ENCODE data around the gene SLC13A5. TPM values are rescaled to one million over a fixed set of nuclear protein-coding genes. Genes with fewer than 3 reads are reported as not detected.
A peak's percentile ranks its signal among the peaks of the same experiment; 100 is the strongest.

Gene SLC13A5
- total and polyA plus RNA-seq, 4 donors = 88.4 to 399 (median 244) TPM

DNA sequence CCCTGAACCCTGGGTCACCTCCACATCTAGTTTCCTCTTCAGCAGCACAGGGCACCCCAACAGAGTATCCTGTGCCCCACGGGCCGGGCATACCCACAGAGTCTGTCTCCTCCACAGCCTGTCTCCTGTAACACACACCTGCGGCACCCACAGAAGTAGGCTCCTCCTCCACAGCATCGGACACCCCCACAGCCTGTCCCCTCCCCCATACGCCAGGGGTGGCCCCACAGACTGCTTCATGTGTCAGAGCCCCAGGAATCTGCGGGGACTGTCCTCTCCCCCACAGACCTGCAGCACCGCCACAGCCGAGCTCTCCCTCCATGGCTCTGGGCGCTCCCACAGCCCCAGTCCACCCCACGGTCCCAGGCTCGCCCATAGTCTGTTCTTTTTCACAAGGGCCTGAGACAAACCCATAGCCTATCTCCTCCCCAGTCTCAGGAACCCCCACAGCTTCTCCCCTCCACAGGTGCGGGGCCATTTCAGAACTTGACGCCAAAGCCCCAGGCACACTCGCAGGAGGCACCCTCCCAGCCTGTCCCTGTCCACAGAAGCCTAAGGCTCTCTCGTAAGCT lies 74.1 kb downstream of the SLC13A5 start:
- H3K27ac ChIP-seq (ENCODE audit: low read depth in 1 of 2, low read length in 2 of 2) = no peak overlapping the region

DNA sequence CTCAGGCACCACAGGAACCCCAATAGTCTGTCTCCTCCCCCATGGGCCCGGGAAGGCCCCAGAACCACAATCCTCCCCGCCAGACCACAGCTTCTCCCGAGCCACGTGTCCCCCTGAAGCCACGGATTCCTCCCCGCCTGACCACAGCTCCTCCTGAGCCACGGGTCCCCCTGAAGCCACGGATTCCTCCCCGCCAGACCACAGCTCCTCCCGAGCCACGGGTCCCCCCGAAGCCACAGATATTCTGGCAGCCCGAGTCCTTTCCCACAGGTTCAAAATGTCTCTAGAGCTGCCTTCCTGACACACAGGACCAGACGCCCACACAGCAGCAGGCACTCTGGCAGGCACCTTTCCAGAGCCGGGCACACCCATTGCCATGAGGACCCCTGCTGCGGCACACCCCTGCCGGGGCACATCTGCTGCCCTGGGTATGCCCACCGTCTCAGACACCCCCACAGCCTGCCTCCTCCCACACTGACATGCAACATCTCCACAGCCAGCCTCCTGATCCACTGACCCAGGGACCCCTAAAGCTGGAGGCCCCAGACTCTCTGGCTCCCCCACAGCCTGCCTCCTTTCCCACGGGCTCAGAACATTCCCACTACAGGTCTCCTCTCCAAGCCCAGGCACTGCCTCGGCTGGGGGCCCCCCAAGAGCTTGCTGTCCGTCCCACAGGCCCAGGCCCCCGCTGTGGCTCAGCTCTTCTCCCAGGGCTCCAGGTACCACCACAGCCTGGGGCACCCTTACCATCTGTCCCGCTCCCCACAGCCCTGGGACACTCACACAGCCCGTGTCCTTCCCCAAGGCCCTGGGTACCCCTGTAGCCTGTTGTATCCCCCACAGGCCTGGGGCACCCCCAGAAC lies 74.9 kb downstream of the SLC13A5 start:
- WGBS = 87% methylated on average over 24 of the region's 24 CpGs
- peaks cover 0 to 9% (median 6%) of the 10 kb centered on the region in 4 donors for H3K36me3 ChIP-seq (ENCODE audit: control insufficient read depth in 4 of 4, insufficient read depth in 3 of 4, low read depth in 1 of 4, low read length in 3 of 4)
- H3K4me1 ChIP-seq (ENCODE audit: control insufficient read depth in 4 of 4, insufficient read depth in 4 of 4, low read length in 3 of 4) = peaks cover 3 to 34% (median 26%) of the 10 kb centered on the region in 4 donors
- H3K27me3 ChIP-seq (ENCODE audit: control insufficient read depth in 4 of 4, insufficient read depth in 4 of 4, low read length in 3 of 4) = no peaks in the 10 kb centered on the region
- H3K4me3 ChIP-seq (ENCODE audit: low read depth in 1 of 3, low read length in 3 of 3) = no peak overlapping the region
- no peak overlapping the region for H3K27ac ChIP-seq (ENCODE audit: low read depth in 1 of 2, low read length in 2 of 2)
- no peak for DNase-seq (ENCODE audit: low spot score)
- no peaks in the 10 kb centered on the region for H3K9me3 ChIP-seq (ENCODE audit: control insufficient read depth in 4 of 4, low read length in 3 of 4)
- H3K9ac ChIP-seq (ENCODE audit: low read depth in 1 of 2, low read length in 2 of 2) = no peak overlapping the region
- TF ChIP-seq FOXA2 (IDR thresholded peaks at IDR 0.05) (no peak), NR2F2 (IDR thresholded peaks at IDR 0.05) (no peak), EGR1 (IDR thresholded peaks at IDR 0.05; ENCODE audit: low read depth in 2 of 2) (no peak), FOXA1 (IDR thresholded peaks at IDR 0.05) (no peak), GABPA (IDR thresholded peaks at IDR 0.05 in 1 of 2, conservative IDR thresholded peaks at IDR 0.05 in 1 of 2) (no peak)
- TF ChIP-seq, protein P1, sequence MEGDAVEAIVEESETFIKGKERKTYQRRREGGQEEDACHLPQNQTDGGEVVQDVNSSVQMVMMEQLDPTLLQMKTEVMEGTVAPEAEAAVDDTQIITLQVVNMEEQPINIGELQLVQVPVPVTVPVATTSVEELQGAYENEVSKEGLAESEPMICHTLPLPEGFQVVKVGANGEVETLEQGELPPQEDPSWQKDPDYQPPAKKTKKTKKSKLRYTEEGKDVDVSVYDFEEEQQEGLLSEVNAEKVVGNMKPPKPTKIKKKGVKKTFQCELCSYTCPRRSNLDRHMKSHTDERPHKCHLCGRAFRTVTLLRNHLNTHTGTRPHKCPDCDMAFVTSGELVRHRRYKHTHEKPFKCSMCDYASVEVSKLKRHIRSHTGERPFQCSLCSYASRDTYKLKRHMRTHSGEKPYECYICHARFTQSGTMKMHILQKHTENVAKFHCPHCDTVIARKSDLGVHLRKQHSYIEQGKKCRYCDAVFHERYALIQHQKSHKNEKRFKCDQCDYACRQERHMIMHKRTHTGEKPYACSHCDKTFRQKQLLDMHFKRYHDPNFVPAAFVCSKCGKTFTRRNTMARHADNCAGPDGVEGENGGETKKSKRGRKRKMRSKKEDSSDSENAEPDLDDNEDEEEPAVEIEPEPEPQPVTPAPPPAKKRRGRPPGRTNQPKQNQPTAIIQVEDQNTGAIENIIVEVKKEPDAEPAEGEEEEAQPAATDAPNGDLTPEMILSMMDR (IDR thresholded peaks at IDR 0.05; ENCODE audit: low read depth, low read length, missing input control) = no peak
- TF ChIP-seq, protein P2, sequence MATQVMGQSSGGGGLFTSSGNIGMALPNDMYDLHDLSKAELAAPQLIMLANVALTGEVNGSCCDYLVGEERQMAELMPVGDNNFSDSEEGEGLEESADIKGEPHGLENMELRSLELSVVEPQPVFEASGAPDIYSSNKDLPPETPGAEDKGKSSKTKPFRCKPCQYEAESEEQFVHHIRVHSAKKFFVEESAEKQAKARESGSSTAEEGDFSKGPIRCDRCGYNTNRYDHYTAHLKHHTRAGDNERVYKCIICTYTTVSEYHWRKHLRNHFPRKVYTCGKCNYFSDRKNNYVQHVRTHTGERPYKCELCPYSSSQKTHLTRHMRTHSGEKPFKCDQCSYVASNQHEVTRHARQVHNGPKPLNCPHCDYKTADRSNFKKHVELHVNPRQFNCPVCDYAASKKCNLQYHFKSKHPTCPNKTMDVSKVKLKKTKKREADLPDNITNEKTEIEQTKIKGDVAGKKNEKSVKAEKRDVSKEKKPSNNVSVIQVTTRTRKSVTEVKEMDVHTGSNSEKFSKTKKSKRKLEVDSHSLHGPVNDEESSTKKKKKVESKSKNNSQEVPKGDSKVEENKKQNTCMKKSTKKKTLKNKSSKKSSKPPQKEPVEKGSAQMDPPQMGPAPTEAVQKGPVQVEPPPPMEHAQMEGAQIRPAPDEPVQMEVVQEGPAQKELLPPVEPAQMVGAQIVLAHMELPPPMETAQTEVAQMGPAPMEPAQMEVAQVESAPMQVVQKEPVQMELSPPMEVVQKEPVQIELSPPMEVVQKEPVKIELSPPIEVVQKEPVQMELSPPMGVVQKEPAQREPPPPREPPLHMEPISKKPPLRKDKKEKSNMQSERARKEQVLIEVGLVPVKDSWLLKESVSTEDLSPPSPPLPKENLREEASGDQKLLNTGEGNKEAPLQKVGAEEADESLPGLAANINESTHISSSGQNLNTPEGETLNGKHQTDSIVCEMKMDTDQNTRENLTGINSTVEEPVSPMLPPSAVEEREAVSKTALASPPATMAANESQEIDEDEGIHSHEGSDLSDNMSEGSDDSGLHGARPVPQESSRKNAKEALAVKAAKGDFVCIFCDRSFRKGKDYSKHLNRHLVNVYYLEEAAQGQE (IDR thresholded peaks at IDR 0.05) = no peak
- TF ChIP-seq, protein P3, sequence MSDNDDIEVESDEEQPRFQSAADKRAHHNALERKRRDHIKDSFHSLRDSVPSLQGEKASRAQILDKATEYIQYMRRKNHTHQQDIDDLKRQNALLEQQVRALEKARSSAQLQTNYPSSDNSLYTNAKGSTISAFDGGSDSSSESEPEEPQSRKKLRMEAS (IDR thresholded peaks at IDR 0.05) = no peak

More for the DNA sequence above, 74.1 kb downstream of the SLC13A5 start:
- no peak for DNase-seq (ENCODE audit: low spot score)
- peaks cover 0 to 11% (median 5%) of the 10 kb centered on the region in 4 donors for H3K36me3 ChIP-seq (ENCODE audit: control insufficient read depth in 4 of 4, insufficient read depth in 3 of 4, low read depth in 1 of 4, low read length in 3 of 4)
- H3K9me3 ChIP-seq (ENCODE audit: control insufficient read depth in 4 of 4, low read length in 3 of 4) = no peaks in the 10 kb centered on the region
- H3K9ac ChIP-seq (ENCODE audit: low read depth in 1 of 2, low read length in 2 of 2) = peak overlapping the region; percentile 36 to 68
- WGBS = 56% methylated on average over 15 of the region's 15 CpGs
- H3K4me3 ChIP-seq (ENCODE audit: low read depth in 1 of 3, low read length in 3 of 3) = peak overlapping the region; percentile 88 to 94 (median 90)
- H3K27me3 ChIP-seq (ENCODE audit: control insufficient read depth in 4 of 4, insufficient read depth in 4 of 4, low read length in 3 of 4) = no peaks in the 10 kb centered on the region
- TF ChIP-seq HNF4A (conservative IDR thresholded peaks at IDR 0.05) (no peak), RAD21 (IDR thresholded peaks at IDR 0.05) (no peak), EGR1 (IDR thresholded peaks at IDR 0.05; ENCODE audit: low read depth in 2 of 2) (no peak), JUND (IDR thresholded peaks at IDR 0.05) (no peak), FOXA1 (IDR thresholded peaks at IDR 0.05) (no peak), TAF1 (conservative IDR thresholded peaks at IDR 0.05) (no peak), NR2F2 (IDR thresholded peaks at IDR 0.05) (no peak), SP1 (IDR thresholded peaks at IDR 0.05) (no peak), RXRA (IDR thresholded peaks at IDR 0.05) (no peak)
- TF ChIP-seq, protein P3 (IDR thresholded peaks at IDR 0.05) = no peak
- TF ChIP-seq, protein P1 (IDR thresholded peaks at IDR 0.05; ENCODE audit: low read depth, low read length, missing input control) = no peak
- TF ChIP-seq, protein P2 (IDR thresholded peaks at IDR 0.05) = no peak
- TF ChIP-seq, protein P4, sequence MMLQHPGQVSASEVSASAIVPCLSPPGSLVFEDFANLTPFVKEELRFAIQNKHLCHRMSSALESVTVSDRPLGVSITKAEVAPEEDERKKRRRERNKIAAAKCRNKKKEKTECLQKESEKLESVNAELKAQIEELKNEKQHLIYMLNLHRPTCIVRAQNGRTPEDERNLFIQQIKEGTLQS (IDR thresholded peaks at IDR 0.05) = no peak
- H3K4me1 ChIP-seq (ENCODE audit: control insufficient read depth in 4 of 4, insufficient read depth in 4 of 4, low read length in 3 of 4) = peaks cover 3 to 34% (median 26%) of the 10 kb centered on the region in 4 donors

Data from liver (tissue), 9 donors.